ENCODE data around the gene FAM167B. TPM values are rescaled to one million over a fixed set of nuclear protein-coding genes. Genes with fewer than 3 reads are reported as not detected.
A peak's percentile ranks its signal among the peaks of the same experiment; 100 is the strongest.
"Not testable (repeated sequence)": the region's sequence is repeated elsewhere in the genome, so short reads cannot be mapped to it uniquely, and the experiment has no call there.

The FAM167B gene
- polyA plus RNA-seq, 1 donor (not counting 4 experiments of a cell fraction or from before 2014, with no cell fraction given), result 0.07 TPM

DNA sequence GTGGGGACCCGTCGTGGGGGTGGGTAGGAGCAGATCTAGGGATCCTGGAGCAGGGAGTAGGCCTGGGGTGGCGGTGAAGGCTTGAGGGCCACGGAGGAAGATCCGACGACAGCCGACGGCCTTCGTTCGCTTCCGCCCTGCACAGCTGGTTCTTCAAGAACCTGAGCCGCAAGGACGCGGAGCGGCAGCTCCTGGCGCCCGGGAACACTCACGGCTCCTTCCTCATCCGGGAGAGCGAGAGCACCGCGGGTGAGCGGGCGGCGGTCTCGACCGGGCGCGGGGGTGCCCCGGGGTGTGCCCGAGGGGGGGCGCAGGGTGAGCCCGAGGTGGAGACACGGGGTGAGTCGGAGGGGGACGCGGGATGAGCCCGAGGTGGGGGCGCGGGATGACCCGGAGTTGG, 28.4 kb downstream of the FAM167B start:
- Histone ChIP-seq H3K9me1 (ENCODE audit: control insufficient read depth, extremely low read depth, insufficient read depth, low read length) (no peaks in the 10 kb centered on the region), H3K9ac (ENCODE audit: control insufficient read depth, extremely low read depth, insufficient read depth, low read length) (no peak overlapping the region), H3K27ac (ENCODE audit: control insufficient read depth, insufficient read depth, low read length) (no peak overlapping the region), H3K4me2 (ENCODE audit: control insufficient read depth, extremely low read depth, insufficient read depth, low read depth, low read length) (peak overlapping the region; percentile 27), H3K79me2 (ENCODE audit: control insufficient read depth, insufficient read depth, low read length) (no peaks in the 10 kb centered on the region), H3K4me1 (ENCODE audit: control insufficient read depth, extremely low read depth, insufficient read depth, low read length) (peaks cover 13% of the 10 kb centered on the region), H2AFZ (ENCODE audit: control insufficient read depth, low read length) (peak overlapping the region; percentile 54), H3K9me3 (ENCODE audit: control insufficient read depth, low read depth, low read length) (no peaks in the 10 kb centered on the region), H3K27me3 (ENCODE audit: control insufficient read depth, extremely low read depth, insufficient read depth, low read length) (peaks cover 10% of the 10 kb centered on the region), H3K36me3 (ENCODE audit: control insufficient read depth in 2 of 2, extremely low read depth in 1 of 2, insufficient read depth in 2 of 2, low read length in 2 of 2) (no peaks in the 10 kb centered on the region), H4K20me1 (ENCODE audit: control insufficient read depth, extremely low read depth, insufficient read depth, low read length) (no peaks in the 10 kb centered on the region), H3K4me3 (ENCODE audit: control insufficient read depth in 2 of 3, extremely low read depth in 1 of 3, insufficient read depth in 2 of 3, low read depth in 1 of 3, low read length in 3 of 3) (no peak overlapping the region)
- dilution Hi-C loops (cut with MboI; ENCODE audit: extremely low pct_ligation_motif_present, low sequenced_read_pairs), result no loop called here
- FAIRE-seq (no peak), DNase-seq (ENCODE audit: low read depth, low spot score) (no peak)
- TF ChIP-seq, protein P1, sequence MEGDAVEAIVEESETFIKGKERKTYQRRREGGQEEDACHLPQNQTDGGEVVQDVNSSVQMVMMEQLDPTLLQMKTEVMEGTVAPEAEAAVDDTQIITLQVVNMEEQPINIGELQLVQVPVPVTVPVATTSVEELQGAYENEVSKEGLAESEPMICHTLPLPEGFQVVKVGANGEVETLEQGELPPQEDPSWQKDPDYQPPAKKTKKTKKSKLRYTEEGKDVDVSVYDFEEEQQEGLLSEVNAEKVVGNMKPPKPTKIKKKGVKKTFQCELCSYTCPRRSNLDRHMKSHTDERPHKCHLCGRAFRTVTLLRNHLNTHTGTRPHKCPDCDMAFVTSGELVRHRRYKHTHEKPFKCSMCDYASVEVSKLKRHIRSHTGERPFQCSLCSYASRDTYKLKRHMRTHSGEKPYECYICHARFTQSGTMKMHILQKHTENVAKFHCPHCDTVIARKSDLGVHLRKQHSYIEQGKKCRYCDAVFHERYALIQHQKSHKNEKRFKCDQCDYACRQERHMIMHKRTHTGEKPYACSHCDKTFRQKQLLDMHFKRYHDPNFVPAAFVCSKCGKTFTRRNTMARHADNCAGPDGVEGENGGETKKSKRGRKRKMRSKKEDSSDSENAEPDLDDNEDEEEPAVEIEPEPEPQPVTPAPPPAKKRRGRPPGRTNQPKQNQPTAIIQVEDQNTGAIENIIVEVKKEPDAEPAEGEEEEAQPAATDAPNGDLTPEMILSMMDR (optimal IDR thresholded peaks at IDR 0.05 in 1 of 3, IDR thresholded peaks at IDR 0.05 in 1 of 3, conservative IDR thresholded peaks at IDR 0.05 in 1 of 3; ENCODE audit: extremely low read depth in 1 of 3, insufficient read depth in 2 of 3, low read length in 3 of 3), result no peak
- TF ChIP-seq EZH2 (IDR thresholded peaks at IDR 0.05; ENCODE audit: low read length), result no peak

DNA sequence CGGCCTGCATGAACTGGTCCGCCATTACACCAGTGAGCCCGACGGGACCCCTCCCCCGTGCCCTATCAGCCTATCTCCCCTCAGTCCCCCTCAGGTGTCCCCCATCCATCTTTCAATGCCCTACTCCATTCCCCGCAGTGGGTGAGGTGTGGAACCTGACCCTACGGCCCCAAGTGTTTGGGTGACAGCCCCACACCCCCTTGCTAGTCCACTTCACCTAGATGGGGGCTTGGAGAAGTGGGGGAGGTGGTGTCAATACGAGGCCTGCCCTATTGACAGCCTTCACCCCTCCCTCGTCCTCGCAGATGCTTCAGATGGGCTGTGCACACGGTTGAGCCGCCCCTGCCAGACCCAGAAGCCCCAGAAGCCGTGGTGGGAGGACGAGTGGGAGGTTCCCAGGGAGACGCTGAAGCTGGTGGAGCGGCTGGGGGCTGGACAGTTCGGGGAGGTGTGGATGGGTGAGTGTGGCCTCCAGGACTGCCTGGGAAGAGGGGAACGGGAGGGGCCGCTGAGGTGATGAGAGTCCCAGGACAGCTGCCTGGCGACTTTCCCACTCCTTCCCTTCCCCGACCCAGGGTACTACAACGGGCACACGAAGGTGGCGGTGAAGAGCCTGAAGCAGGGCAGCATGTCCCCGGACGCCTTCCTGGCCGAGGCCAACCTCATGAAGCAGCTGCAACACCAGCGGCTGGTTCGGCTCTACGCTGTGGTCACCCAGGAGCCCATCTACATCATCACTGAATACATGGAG, 29.2 kb downstream of the FAM167B start:
- H3K9ac ChIP-seq (ENCODE audit: control insufficient read depth, extremely low read depth, insufficient read depth, low read length), result no peak overlapping the region
- no peak overlapping the region for H3K27ac ChIP-seq (ENCODE audit: control insufficient read depth, insufficient read depth, low read length)
- no peaks in the 10 kb centered on the region for H3K36me3 ChIP-seq (ENCODE audit: control insufficient read depth in 2 of 2, extremely low read depth in 1 of 2, insufficient read depth in 2 of 2, low read length in 2 of 2)
- no peak overlapping the region for H3K4me3 ChIP-seq (ENCODE audit: control insufficient read depth in 2 of 3, extremely low read depth in 1 of 3, insufficient read depth in 2 of 3, low read depth in 1 of 3, low read length in 3 of 3)
- peaks cover 10% of the 10 kb centered on the region for H3K27me3 ChIP-seq (ENCODE audit: control insufficient read depth, extremely low read depth, insufficient read depth, low read length)
- no peak overlapping the region for H3K4me2 ChIP-seq (ENCODE audit: control insufficient read depth, extremely low read depth, insufficient read depth, low read depth, low read length)
- TF ChIP-seq, protein P1 (optimal IDR thresholded peaks at IDR 0.05 in 1 of 3, IDR thresholded peaks at IDR 0.05 in 1 of 3, conservative IDR thresholded peaks at IDR 0.05 in 1 of 3; ENCODE audit: extremely low read depth in 1 of 3, insufficient read depth in 2 of 3, low read length in 3 of 3), result no peak
- no peak for TF ChIP-seq EZH2 (IDR thresholded peaks at IDR 0.05; ENCODE audit: low read length)
- no peaks in the 10 kb centered on the region for H3K9me3 ChIP-seq (ENCODE audit: control insufficient read depth, low read depth, low read length)
- dilution Hi-C loops (cut with MboI; ENCODE audit: extremely low pct_ligation_motif_present, low sequenced_read_pairs), result no loop called here
- no peaks in the 10 kb centered on the region for H3K9me1 ChIP-seq (ENCODE audit: control insufficient read depth, extremely low read depth, insufficient read depth, low read length)
- DNase-seq (ENCODE audit: low read depth, low spot score) (no peak), FAIRE-seq (no peak)
- H3K4me1 ChIP-seq (ENCODE audit: control insufficient read depth, extremely low read depth, insufficient read depth, low read length), result peaks cover 13% of the 10 kb centered on the region
- no peaks in the 10 kb centered on the region for H4K20me1 ChIP-seq (ENCODE audit: control insufficient read depth, extremely low read depth, insufficient read depth, low read length)
- H3K79me2 ChIP-seq (ENCODE audit: control insufficient read depth, insufficient read depth, low read length), result no peaks in the 10 kb centered on the region
- no peak overlapping the region for H2AFZ ChIP-seq (ENCODE audit: control insufficient read depth, low read length)

DNA sequence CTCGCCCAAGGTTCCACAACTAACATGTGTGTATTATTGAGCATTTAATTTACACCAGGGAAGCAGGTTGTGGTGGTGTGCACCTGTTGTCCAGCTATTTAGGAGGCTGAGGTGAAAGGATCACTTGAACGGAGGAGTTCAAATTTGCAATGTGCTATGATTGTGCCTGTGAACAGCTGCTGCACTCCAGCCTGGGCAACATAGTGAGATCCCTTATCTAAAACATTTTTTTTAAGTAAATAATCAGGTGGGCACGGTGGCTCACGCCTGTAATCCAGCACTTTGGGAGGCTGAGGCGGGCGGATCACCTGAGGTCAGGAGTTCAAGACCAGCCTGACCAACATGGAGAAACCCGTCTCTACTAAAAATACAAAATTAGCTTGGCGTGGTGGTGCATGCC, 37.8 kb downstream of the FAM167B start:
- H3K9me3 ChIP-seq (ENCODE audit: control insufficient read depth, low read depth, low read length); H3K9me1 ChIP-seq (ENCODE audit: control insufficient read depth, extremely low read depth, insufficient read depth, low read length); H2AFZ ChIP-seq (ENCODE audit: control insufficient read depth, low read length); dilution Hi-C loops (cut with MboI; ENCODE audit: extremely low pct_ligation_motif_present, low sequenced_read_pairs); H3K36me3 ChIP-seq (ENCODE audit: control insufficient read depth in 2 of 2, extremely low read depth in 1 of 2, insufficient read depth in 2 of 2, low read length in 2 of 2); H3K4me3 ChIP-seq (ENCODE audit: control insufficient read depth in 2 of 3, extremely low read depth in 1 of 3, insufficient read depth in 2 of 3, low read depth in 1 of 3, low read length in 3 of 3); H3K79me2 ChIP-seq (ENCODE audit: control insufficient read depth, insufficient read depth, low read length); H3K27me3 ChIP-seq (ENCODE audit: control insufficient read depth, extremely low read depth, insufficient read depth, low read length); FAIRE-seq; DNase-seq (ENCODE audit: low read depth, low spot score); H3K4me1 ChIP-seq (ENCODE audit: control insufficient read depth, extremely low read depth, insufficient read depth, low read length); H3K9ac ChIP-seq (ENCODE audit: control insufficient read depth, extremely low read depth, insufficient read depth, low read length); H3K27ac ChIP-seq (ENCODE audit: control insufficient read depth, insufficient read depth, low read length); H4K20me1 ChIP-seq (ENCODE audit: control insufficient read depth, extremely low read depth, insufficient read depth, low read length); H3K4me2 ChIP-seq (ENCODE audit: control insufficient read depth, extremely low read depth, insufficient read depth, low read depth, low read length): not testable (repeated sequence)
